ENCODE measurements around the gene TBKBP1. TPM values are rescaled to one million over a fixed set of nuclear protein-coding genes. Genes with fewer than 3 reads are reported as not detected.

TBKBP1 gene
- total RNA-seq, 5 donors from 2014 or later (not counting 1 experiment from before 2014, with no cell fraction given): 4.5 to 20.5 (median 7.2) TPM

GRCh38 chr17:47687328-47687690, 6.7 kb upstream of the TBKBP1 start:
- ChIA-PET POLR2A (interaction anchor here in 1 of 2 donors (0.6 kb wide), 1 partner anchor 12 kb away, joined by 5 read pairs; no protein-coding TSS in a partner anchor), CTCF (interaction anchor here in 1 of 2 donors (1.1 kb wide), 1 partner anchor 10 kb away, joined by 3 read pairs; no protein-coding TSS in a partner anchor)
- Mint-ChIP-seq H3K27ac (no peak overlapping the region), H3K9me3 (no peaks in the 10 kb centered on the region), H3K27me3 (no peaks in the 10 kb centered on the region), H3K4me1 (peaks cover 0 to 6% (median 4%) of the 10 kb centered on the region in 3 donors), H3K36me3 (peaks cover 31% of the 10 kb centered on the region), H3K4me3 (no peak overlapping the region)
- Histone ChIP-seq H3K4me3 (ENCODE audit: control insufficient read depth in 1 of 2, extremely low read depth in 1 of 2, low read length in 1 of 2) (no peak overlapping the region), H3K27ac (ENCODE audit: low read length) (no peak overlapping the region), H3K9me3 (no peaks in the 10 kb centered on the region), H3K36me3 (ENCODE audit: control insufficient read depth in 2 of 2, extremely low read depth in 1 of 2, insufficient read depth in 1 of 2, low read length in 1 of 2) (peaks cover 6 to 29% of the 10 kb centered on the region in 2 donors), H3K27me3 (replicated peaks in 1 of 2; ENCODE audit: control insufficient read depth in 2 of 2, extremely low read depth in 1 of 2, insufficient read depth in 2 of 2, low read length in 1 of 2) (no peaks in the 10 kb centered on the region), H3K4me1 (ENCODE audit: control insufficient read depth in 1 of 2, extremely low read depth in 1 of 2, insufficient read depth in 2 of 2, low read length in 2 of 2) (peaks cover 0 to 4% of the 10 kb centered on the region in 2 experiments)
- ATAC-seq (replicated peaks in 1 of 4): no peak
- DNase-seq: no peak

GRCh38 chr17:47687748-47688147, 6.2 kb upstream of the TBKBP1 start:
- H3K27me3 ChIP-seq (replicated peaks in 1 of 2; ENCODE audit: control insufficient read depth in 2 of 2, extremely low read depth in 1 of 2, insufficient read depth in 2 of 2, low read length in 1 of 2): no peaks in the 10 kb centered on the region
- H3K36me3 ChIP-seq (ENCODE audit: control insufficient read depth in 2 of 2, extremely low read depth in 1 of 2, insufficient read depth in 1 of 2, low read length in 1 of 2): peaks cover 2 to 24% of the 10 kb centered on the region in 2 donors
- peaks cover 4 to 11% (median 9%) of the 10 kb centered on the region in 3 donors for H3K4me1 Mint-ChIP-seq
- no peaks in the 10 kb centered on the region for H3K27me3 Mint-ChIP-seq
- 83% methylated on average over 1 of the region's 1 CpG for WGBS (ENCODE audit: insufficient coverage)
- POLR2A ChIA-PET: interaction anchor here in 1 of 2 donors (0.6 kb wide), 1 partner anchor 12 kb away, joined by 5 read pairs; no protein-coding TSS in a partner anchor
- no peaks in the 10 kb centered on the region for H3K9me3 ChIP-seq
- H3K9me3 Mint-ChIP-seq: no peaks in the 10 kb centered on the region
- DNase-seq (no peak), ATAC-seq (replicated peaks in 1 of 4) (no peak)
- CTCF ChIA-PET: interaction anchor here in 1 of 2 donors (1.1 kb wide), 1 partner anchor 10 kb away, joined by 3 read pairs; no protein-coding TSS in a partner anchor
- peaks cover 27% of the 10 kb centered on the region for H3K36me3 Mint-ChIP-seq
- H3K4me3 Mint-ChIP-seq: no peak overlapping the region
- peaks cover 0 to 8% of the 10 kb centered on the region in 2 experiments for H3K4me1 ChIP-seq (ENCODE audit: control insufficient read depth in 1 of 2, extremely low read depth in 1 of 2, insufficient read depth in 2 of 2, low read length in 2 of 2)
- H3K27ac ChIP-seq (ENCODE audit: low read length): no peak overlapping the region
- H3K4me3 ChIP-seq (ENCODE audit: control insufficient read depth in 1 of 2, extremely low read depth in 1 of 2, low read length in 1 of 2): no peak overlapping the region
- H3K27ac Mint-ChIP-seq: no peak overlapping the region

- no peaks in the 10 kb centered on the region for H3K27me3 ChIP-seq (replicated peaks in 1 of 2; ENCODE audit: control insufficient read depth in 2 of 2, extremely low read depth in 1 of 2, insufficient read depth in 2 of 2, low read length in 1 of 2)
- Mint-ChIP-seq H3K27me3 (no peaks in the 10 kb centered on the region), H3K36me3 (peaks cover 8% of the 10 kb centered on the region), H3K9me3 (no peaks in the 10 kb centered on the region), H3K4me1 (peaks cover 18 to 22% (median 19%) of the 10 kb centered on the region in 3 donors), H3K27ac (no peak overlapping the region), H3K4me3 (no peak overlapping the region)
- ChIA-PET POLR2A (no interaction called here), CTCF (no interaction called here)
- H3K4me1 ChIP-seq (ENCODE audit: control insufficient read depth in 1 of 2, extremely low read depth in 1 of 2, insufficient read depth in 2 of 2, low read length in 2 of 2): peaks cover 5 to 20% of the 10 kb centered on the region in 2 experiments
- no peak for ATAC-seq (replicated peaks in 1 of 4)
- WGBS (ENCODE audit: insufficient coverage): 13% methylated on average over 1 of the region's 3 CpGs
- no peak overlapping the region for H3K4me3 ChIP-seq (ENCODE audit: control insufficient read depth in 1 of 2, extremely low read depth in 1 of 2, low read length in 1 of 2)
- no peak for DNase-seq
- no peaks in the 10 kb centered on the region for H3K9me3 ChIP-seq
- no peak overlapping the region for H3K27ac ChIP-seq (ENCODE audit: low read length)
- peaks cover 0 to 11% of the 10 kb centered on the region in 2 donors for H3K36me3 ChIP-seq (ENCODE audit: control insufficient read depth in 2 of 2, extremely low read depth in 1 of 2, insufficient read depth in 1 of 2, low read length in 1 of 2)
These were observed 3.8 kb upstream of the TBKBP1 start for GRCh38 chr17:47690121-47690520.

GRCh38 chr17:47692137-47692894, 1.6 kb upstream of the TBKBP1 start:
- no CpG with 5 or more reads among the region's 2 CpGs for WGBS (ENCODE audit: insufficient coverage)
- Mint-ChIP-seq H3K27ac (peak overlapping the region; percentile 81 to 84), H3K27me3 (no peaks in the 10 kb centered on the region), H3K36me3 (no peaks in the 10 kb centered on the region), H3K4me1 (peaks cover 21 to 36% (median 23%) of the 10 kb centered on the region in 3 donors), H3K9me3 (no peaks in the 10 kb centered on the region), H3K4me3 (peak overlapping the region; percentile 83 to 90 (median 86))
- Histone ChIP-seq H3K27me3 (replicated peaks in 1 of 2; ENCODE audit: control insufficient read depth in 2 of 2, extremely low read depth in 1 of 2, insufficient read depth in 2 of 2, low read length in 1 of 2) (no peaks in the 10 kb centered on the region), H3K4me1 (ENCODE audit: control insufficient read depth in 1 of 2, extremely low read depth in 1 of 2, insufficient read depth in 2 of 2, low read length in 2 of 2) (peaks cover 5 to 32% of the 10 kb centered on the region in 2 experiments), H3K9me3 (no peaks in the 10 kb centered on the region), H3K4me3 (ENCODE audit: control insufficient read depth in 1 of 2, extremely low read depth in 1 of 2, low read length in 1 of 2) (no peak overlapping the region), H3K27ac (ENCODE audit: low read length) (peak overlapping the region; percentile 58), H3K36me3 (ENCODE audit: control insufficient read depth in 2 of 2, extremely low read depth in 1 of 2, insufficient read depth in 1 of 2, low read length in 1 of 2) (peaks cover 0 to 4% of the 10 kb centered on the region in 2 donors)
- ATAC-seq (replicated peaks in 1 of 4) (no peak), DNase-seq (no peak)
- ChIA-PET CTCF (interaction anchor here in 1 of 2 donors (0.5 to 1.2 kb wide), 2 partner anchors 27 to 69 kb away, joined by 3 read pairs; no protein-coding TSS in a partner anchor), POLR2A (no interaction called here)

- DNase-seq: no peak
These were observed 848 bp upstream of the TBKBP1 start for GRCh38 chr17:47692895-47693730.

More at GRCh38 chr17:47692895-47693730, 848 bp upstream of the TBKBP1 start:
- no peak for ATAC-seq (replicated peaks in 1 of 4)
- H3K4me1 Mint-ChIP-seq: peaks cover 21 to 40% (median 23%) of the 10 kb centered on the region in 3 donors
- no peaks in the 10 kb centered on the region for H3K36me3 Mint-ChIP-seq
- peak overlapping the region; percentile 83 to 90 (median 86) for H3K4me3 Mint-ChIP-seq
- Histone ChIP-seq H3K9me3 (no peaks in the 10 kb centered on the region), H3K4me1 (ENCODE audit: control insufficient read depth in 1 of 2, extremely low read depth in 1 of 2, insufficient read depth in 2 of 2, low read length in 2 of 2) (peaks cover 5 to 32% of the 10 kb centered on the region in 2 experiments), H3K27me3 (replicated peaks in 1 of 2; ENCODE audit: control insufficient read depth in 2 of 2, extremely low read depth in 1 of 2, insufficient read depth in 2 of 2, low read length in 1 of 2) (no peaks in the 10 kb centered on the region), H3K27ac (ENCODE audit: low read length) (peak overlapping the region; percentile 58), H3K4me3 (ENCODE audit: control insufficient read depth in 1 of 2, extremely low read depth in 1 of 2, low read length in 1 of 2) (peak overlapping the region; percentile 63 to 76), H3K36me3 (ENCODE audit: control insufficient read depth in 2 of 2, extremely low read depth in 1 of 2, insufficient read depth in 1 of 2, low read length in 1 of 2) (peaks cover 0 to 2% of the 10 kb centered on the region in 2 donors)
- CTCF ChIA-PET: interaction anchor here (0.5 to 1.2 kb wide), 4 partner anchors 28 to 192 kb away, joined by 3 to 14 read pairs (median 4); no protein-coding TSS in a partner anchor
- POLR2A ChIA-PET: interaction anchor here in 1 of 2 donors (0.7 kb wide), 1 partner anchor 12 kb away, joined by 6 read pairs; no protein-coding TSS in a partner anchor
- no peaks in the 10 kb centered on the region for H3K27me3 Mint-ChIP-seq
- peak overlapping the region; percentile 81 to 84 for H3K27ac Mint-ChIP-seq
- 39% methylated on average over 7 of the region's 10 CpGs for WGBS (ENCODE audit: insufficient coverage)
- no peaks in the 10 kb centered on the region for H3K9me3 Mint-ChIP-seq

All from T-cell (primary cell).